HT1080 (cell line): Measurements from ENCODE around the gene FER. TPM values are rescaled to one million over a fixed set of nuclear protein-coding genes. Genes with fewer than 3 reads are reported as not detected.
"Not testable (repeated sequence)": the region's sequence is repeated elsewhere in the genome, so short reads cannot be mapped to it uniquely, and the experiment has no call there.

Source experiments
- DNase-seq: peaks from one replicate; pipeline ENCODE4 v3.0.0-alpha.2; 2015; ENCODE audit warnings: low read depth
- total RNA-seq: library from RNA; depleted of rRNA; stranded (reverse); fragments of >200 nt; shearing (Covaris generic); gene quantifications from 2 replicates; pipeline ENCODE4 v1.2.3, GENCODE V29; 2014

The FER gene
- total RNA-seq, 1 experiment from 2014 or later = 25.2 TPM

- DNase-seq = not testable (repeated sequence)
Measured at GRCh38 chr5:109171437-109172073, 423.9 kb downstream of the FER start.

GRCh38 chr5:109173036-109173794 is 425.5 kb downstream of the FER start:
- DNase-seq = no peak

DNA sequence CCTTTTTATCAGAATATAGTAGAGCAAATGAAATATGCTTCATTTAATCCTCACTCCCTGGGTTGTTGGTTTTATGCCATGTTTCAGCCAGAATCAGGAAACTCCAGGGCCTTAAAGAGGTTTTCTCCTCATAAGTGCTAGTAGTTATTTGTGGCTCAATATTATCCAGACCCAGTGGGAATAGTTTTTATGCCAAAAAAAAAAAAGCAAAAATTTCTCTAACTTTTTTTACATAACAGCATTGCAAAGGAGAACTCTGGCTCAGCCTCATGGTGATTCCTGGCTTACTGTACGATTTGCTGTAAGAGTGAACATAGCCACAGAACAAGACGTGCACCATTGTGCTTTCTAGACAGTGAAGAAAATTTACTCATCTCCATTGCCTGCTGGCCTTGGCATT is 429.5 kb downstream of the FER start:
- DNase-seq = no peak

GRCh38 chr5:109177782-109178181 is 430.1 kb downstream of the FER start:
- no peak for DNase-seq

- DNase-seq = no peak
Measured at GRCh38 chr5:109180668-109181067, 433.0 kb downstream of the FER start.

- DNase-seq = no peak
Measured at GRCh38 chr5:109186759-109187158, 439.1 kb downstream of the FER start.

GRCh38 chr5:109191153-109191558 is 443.5 kb downstream of the FER start:
- peak; percentile 47 for DNase-seq

DNA sequence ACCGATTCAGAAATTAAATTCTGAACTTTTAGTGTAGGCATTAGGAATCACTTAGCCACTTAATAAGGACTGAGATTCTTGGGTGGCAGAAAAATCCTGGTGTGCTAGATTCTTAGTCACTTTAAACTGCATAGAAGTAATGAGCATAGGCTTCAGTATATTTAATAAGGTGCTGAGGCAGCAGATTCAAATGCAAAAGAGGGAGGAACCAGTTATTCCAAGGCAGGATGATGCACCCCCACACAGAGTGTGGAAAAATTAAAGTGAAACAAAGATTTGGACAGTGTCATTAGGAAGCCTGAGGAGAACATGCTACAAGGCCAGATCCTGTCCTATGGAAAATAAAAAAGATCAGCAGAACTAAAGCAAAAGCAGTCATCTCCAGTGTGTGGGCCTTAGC is 444.3 kb downstream of the FER start:
- no peak for DNase-seq

DNA sequence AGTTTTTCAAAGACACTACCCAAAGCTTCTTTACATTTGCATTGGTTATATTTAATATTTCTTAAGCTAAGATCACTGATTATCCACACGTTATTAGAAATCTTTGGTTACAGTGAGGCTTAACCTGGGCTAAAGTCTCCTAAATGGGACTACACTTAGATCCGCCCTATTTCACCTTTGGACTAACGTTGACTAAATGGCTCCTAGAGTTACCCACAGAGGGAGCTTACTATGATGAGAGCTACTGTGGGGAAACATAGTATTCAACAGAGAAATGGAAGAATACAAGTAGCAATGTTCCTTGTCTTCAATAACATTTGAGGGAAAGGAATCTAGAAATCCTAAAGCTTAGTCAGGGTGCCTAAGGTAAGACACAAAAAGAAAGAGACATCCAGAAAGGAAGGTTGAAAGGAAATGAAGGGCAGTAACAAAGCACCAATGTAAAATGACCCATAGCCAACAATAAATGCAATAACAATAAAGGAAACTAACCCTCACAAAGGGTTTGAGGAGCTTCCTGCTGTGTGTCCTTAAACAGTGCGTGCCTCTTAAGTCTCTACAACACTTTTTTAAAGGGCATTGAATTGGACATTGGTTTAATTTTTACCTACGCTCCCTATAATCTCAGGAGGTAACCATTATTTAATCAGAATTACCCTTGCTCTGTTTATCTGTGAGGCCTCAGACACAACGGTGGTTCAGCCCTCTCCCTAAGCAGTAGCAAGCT is 445.0 kb downstream of the FER start:
- no peak for DNase-seq

- DNase-seq = no peak
Measured at GRCh38 chr5:109195667-109196066, 448.0 kb downstream of the FER start.

- no peak for DNase-seq
Measured at GRCh38 chr5:109196087-109196822, 448.6 kb downstream of the FER start.

- no peak for DNase-seq
Measured at GRCh38 chr5:109196823-109197160, 449.1 kb downstream of the FER start.

GRCh38 chr5:109199289-109199688 is 451.6 kb downstream of the FER start:
- DNase-seq = no peak

DNA sequence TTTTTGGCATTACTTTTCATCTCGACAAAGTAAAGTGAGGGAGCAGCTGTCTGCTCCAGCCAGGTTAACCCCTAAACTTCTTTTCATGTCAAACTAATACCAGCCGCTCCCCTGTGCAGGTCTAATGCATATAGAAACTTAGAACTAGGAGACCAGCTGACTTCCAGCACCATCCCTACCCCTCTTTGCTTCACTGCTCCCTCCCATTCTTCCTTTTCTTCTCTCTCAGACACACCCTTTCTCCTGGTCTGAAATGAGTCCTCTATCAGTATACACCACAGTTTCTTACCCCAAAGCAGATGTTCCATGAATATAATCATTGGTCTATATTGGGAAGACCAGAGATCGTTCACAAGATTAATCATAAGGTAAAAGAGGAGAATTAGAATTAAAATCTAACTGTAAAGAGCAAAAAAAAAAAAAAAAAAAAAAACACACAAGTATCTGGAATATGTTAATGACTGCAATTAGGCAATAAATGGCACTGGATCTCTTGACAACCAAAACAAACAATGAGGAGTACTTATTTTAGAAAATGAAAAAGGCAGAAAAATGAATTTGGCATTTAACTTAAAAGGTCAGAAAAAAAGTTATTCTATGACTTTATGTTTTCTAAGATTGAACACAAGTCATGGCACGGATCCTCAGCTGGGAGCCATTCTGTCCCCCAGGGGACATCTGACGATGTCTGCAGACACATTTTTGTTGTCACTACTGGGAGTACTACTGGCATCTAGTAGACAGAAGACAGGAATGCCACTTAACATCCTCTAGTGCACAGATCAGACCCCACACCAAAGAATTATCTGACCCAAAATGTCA is 452.3 kb downstream of the FER start:
- no peak for DNase-seq

GRCh38 chr5:109215040-109215439 is 467.3 kb downstream of the FER start:
- DNase-seq = no peak

DNA sequence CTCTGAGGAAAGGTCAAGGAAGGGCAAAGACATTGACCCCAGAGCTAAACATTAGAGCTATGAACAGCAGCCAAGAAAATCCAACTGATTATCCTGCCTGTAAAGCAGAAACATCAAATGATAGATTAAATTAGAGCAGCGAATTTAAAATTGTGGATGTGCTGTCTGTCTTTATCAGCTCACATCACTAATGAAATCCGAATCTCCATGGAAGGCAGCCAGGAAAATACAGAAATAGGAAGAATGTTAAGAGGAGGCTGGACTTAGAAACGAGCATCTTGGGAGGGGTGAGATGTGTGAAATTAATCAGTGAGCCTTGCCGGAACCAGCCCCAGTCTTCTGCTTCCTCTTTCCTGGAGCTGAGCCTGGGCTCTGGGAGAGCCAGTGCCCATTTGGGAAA is 471.1 kb downstream of the FER start:
- no peak for DNase-seq

DNA sequence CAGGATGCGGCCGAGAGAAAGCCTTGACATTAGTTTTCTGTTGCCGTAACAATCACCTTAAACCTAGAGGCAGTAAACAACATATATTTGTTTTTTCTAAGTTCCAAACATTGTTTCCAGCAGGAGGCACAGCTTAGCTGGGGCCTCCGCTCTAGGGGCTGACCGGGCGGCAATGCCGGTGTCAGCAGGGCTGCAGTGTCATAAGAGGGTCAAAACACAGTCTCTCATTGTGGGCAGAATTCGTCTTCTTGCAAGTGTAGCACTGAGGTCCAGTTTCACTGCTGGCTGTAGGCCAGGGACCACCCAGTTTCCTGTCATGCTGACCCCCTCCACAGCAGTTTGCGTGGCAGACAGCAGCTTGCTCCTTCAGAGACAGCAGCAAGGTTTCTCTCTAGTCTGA is 475.8 kb downstream of the FER start:
- DNase-seq = no peak

GRCh38 chr5:109224276-109224882 is 476.7 kb downstream of the FER start:
- no peak for DNase-seq

DNA sequence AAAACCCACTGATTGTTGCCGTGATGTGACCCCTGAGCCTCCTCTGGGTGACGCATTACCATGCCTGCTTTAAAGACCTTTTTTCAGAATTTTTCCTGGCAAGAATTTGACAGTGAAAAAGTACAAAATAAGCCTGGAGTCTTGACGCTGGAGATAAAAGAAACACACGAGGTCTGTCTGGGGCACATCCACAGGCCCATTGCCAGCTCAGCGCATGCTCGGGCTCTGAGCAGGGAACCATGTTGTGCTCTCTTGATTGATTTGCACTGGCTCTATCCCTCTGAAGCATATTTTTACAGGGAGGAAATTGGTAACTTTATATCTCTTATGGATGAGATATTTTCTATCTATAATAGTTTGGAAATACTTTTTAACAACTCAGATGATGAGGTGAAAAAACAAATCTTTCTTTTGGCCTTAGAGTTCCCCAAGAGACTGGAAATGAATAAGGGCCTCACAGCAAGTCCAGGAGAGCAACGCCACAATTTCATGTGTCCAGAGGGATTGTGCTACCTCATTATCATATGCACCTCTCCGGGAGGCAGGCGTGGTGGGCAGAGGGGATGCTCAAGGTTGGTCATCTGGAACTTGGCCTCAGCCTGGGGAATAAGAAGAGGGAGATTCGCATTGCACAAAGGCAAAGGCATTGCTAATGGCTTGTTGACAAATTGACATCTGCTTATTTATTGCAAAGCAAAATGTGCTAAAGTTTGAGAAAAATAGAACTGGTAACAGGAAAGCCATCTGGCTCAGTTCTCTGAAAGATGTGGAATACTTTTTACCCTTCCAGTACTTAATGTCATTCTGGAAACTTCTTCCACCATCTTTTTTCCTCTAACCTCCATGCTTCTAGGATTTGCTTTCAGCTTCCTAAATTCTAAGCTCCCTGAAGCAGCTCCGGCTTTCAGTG is 478.3 kb downstream of the FER start:
- DNase-seq = no peak
